K562 (cell line): ENCODE data around the gene NSMF. TPM values are rescaled to one million over a fixed set of nuclear protein-coding genes. Genes with fewer than 3 reads are reported as not detected.

Experiments
- BRD4 ChIP-seq: fragments of 200-600 bp; sonication (generic); IDR thresholded peaks from 2 replicates; pipeline ENCODE4 v1.6.1; 2017; ENCODE audit warnings: inconsistent platforms
- ESRRA ChIP-seq: fragments of 450-650 bp; IDR thresholded peaks from 2 replicates; pipeline ENCODE4 v1.6.1; 2014; ENCODE audit warnings: low read depth, mild to moderate bottlenecking, moderate library complexity, borderline replicate concordance
- FOXO4 ChIP-seq: fragments of 450-650 bp; formaldehyde crosslinking; IDR thresholded peaks from 2 replicates; pipeline ENCODE4 v1.4.0; 2020; ENCODE audit warnings: mild to moderate bottlenecking, moderate library complexity
- KDM5B ChIP-seq: fragments of 200-600 bp; sonication (generic); IDR thresholded peaks from 2 replicates; pipeline ENCODE4 v1.6.1; 2012; ENCODE audit warnings: low read depth, mild to moderate bottlenecking, moderate library complexity, low read length, control low read depth, inconsistent platforms; ENCODE audit not compliant: insufficient replicate concordance
- KLF16 ChIP-seq: IDR thresholded peaks from 2 replicates; pipeline ENCODE4 v1.6.1; 2016; ENCODE audit warnings: antibody characterized with exemption
- KLF6 ChIP-seq: fragments of 250-450 bp; sonication (Bioruptor Pico); IDR thresholded peaks from 2 replicates; pipeline ENCODE4 v1.4.0; 2020; ENCODE audit warnings: mild to moderate bottlenecking, moderate library complexity, borderline replicate concordance
- MECOM ChIP-seq: fragments of 250-450 bp; sonication (Bioruptor Pico); IDR thresholded peaks from 2 replicates; pipeline ENCODE4 v1.8.0; 2022; ENCODE audit warnings: inconsistent platforms
- MITF ChIP-seq: IDR thresholded peaks from 2 replicates; pipeline ENCODE4 v1.6.1; 2014; ENCODE audit warnings: antibody characterized with exemption
- NFIX ChIP-seq: fragments of 250-450 bp; sonication (Bioruptor Pico); IDR thresholded peaks from 2 replicates; pipeline ENCODE4 v1.4.0; 2020; ENCODE audit warnings: low read depth, mild to moderate bottlenecking, moderate library complexity
- RAD21 ChIP-seq, 2 experiments: fragments of 250-450 bp in 1 of 2; fragments of 450-650 bp in 1 of 2; sonication (Bioruptor Pico) in 1 of 2; formaldehyde crosslinking in 1 of 2; IDR thresholded peaks in 1 of 2; conservative IDR thresholded peaks in 1 of 2; 2 replicates each; pipeline versions ENCODE4 v1.4.0 to v1.8.0; 2020 to 2022; ENCODE audit warnings: mild to moderate bottlenecking in 2 of 2, moderate library complexity in 1 of 2
- SUPT5H ChIP-seq: fragments of 450-650 bp; IDR thresholded peaks from 2 replicates; pipeline ENCODE4 v1.6.1; 2016
- TAF15 ChIP-seq: fragments of 200-400 bp; formaldehyde crosslinking; IDR thresholded peaks from 2 replicates; pipeline ENCODE4 v1.6.1; 2017; ENCODE audit warnings: mild to moderate bottlenecking, low read depth, low read length, moderate library complexity
- TCFL5 ChIP-seq: fragments of 250-450 bp; sonication (Bioruptor Pico); conservative IDR thresholded peaks from 2 replicates; pipeline ENCODE4 v1.6.1; 2021; ENCODE audit warnings: mild to moderate bottlenecking, moderate library complexity, matching md5 sums
- ZNF280A ChIP-seq: fragments of 450-650 bp; IDR thresholded peaks from 2 replicates; pipeline ENCODE4 v1.6.1; 2018; ENCODE audit warnings: mild to moderate bottlenecking, low read depth; ENCODE audit not compliant: partially characterized antibody
- ZNF3 ChIP-seq: fragments of 250-450 bp; sonication (Bioruptor Pico); IDR thresholded peaks from 2 replicates; pipeline ENCODE4 v1.5.0; 2021; ENCODE audit warnings: mild to moderate bottlenecking, moderate library complexity
- ZNF507 ChIP-seq: conservative IDR thresholded peaks from 2 replicates; pipeline ENCODE4 v1.6.1; 2017; ENCODE audit warnings: missing genetic modification characterization, missing compliant biosample characterization
- ZNF609 ChIP-seq: sonication (generic); formaldehyde crosslinking; IDR thresholded peaks from 2 replicates; pipeline ENCODE4 v1.8.1; 2023; ENCODE audit warnings: missing genetic modification reagents, mild to moderate bottlenecking, borderline replicate concordance
- polyA plus RNA-seq, 8 experiments: library from polyadenylated mRNA; depleted of rRNA in 4 of 8; stranded (reverse) in 5 of 8; unstranded in 3 of 8; fragments of >200 nt; fragmentation: Nextera tagmentation in 2 of 8; fragmentation: Illumina TruSeq in 1 of 8; extraction: Ambion mirVana in 2 of 8; extraction: Trizol in 1 of 8; gene quantifications; 2 replicates each; pipeline versions ENCODE4 v1.2.1 to v1.2.3, GENCODE V29; 2011 to 2014; ENCODE audit warnings: inconsistent platforms in 1 of 8, missing spikeins in 1 of 8
- total RNA-seq, 7 experiments: library from RNA; depleted of rRNA in 6 of 7; stranded (reverse); fragments of >200 nt in 6 of 7; fragmentation: Illumina TruSeq in 2 of 7; extraction: Trizol in 2 of 7; gene quantifications; 2 replicates each; pipeline versions ENCODE4 v1.2.1 to v1.2.3, GENCODE V29; 2011 to 2021; ENCODE audit warnings: low replicate concordance in 1 of 7

NSMF gene
- total and polyA plus RNA-seq, 9 of the 15 experiments (the other 6 are each of a cell fraction or from before 2014, with no cell fraction given) = 0.20 to 82.7 (median 29.3) TPM

- TF ChIP-seq BRD4 (no peak), MITF (no peak; the same call in 1 of the 2 replicates), ZNF3 (CRISPR knock-in tag) (no peak), TCFL5 (CRISPR knock-in tag) (no peak), SUPT5H (peak; percentile 46; the same call in 1 of the 2 replicates), KLF16 (no peak), ESRRA (no peak), KLF6 (CRISPR knock-in tag) (no peak), TAF15 (no peak), RAD21 (CRISPR knock-in tag; conservative IDR thresholded peaks at IDR 0.05 in 1 of 2, IDR thresholded peaks at IDR 0.05 in 1 of 2) (no peak), MECOM (CRISPR knock-in tag) (no peak), FOXO4 (CRISPR knock-in tag) (no peak), KDM5B (no peak), ZNF609 (no peak), NFIX (CRISPR knock-in tag) (no peak), ZNF280A (no peak), ZNF507 (tag) (no peak)
These were observed 29.0 kb downstream of the NSMF start (continued) for GRCh38 chr9:137429974-137430722.
